ENCODE measurements around the gene KIAA0319L.
"Not testable (repeated sequence)": the region's sequence is repeated elsewhere in the genome, so short reads cannot be mapped to it uniquely, and the experiment has no call there.

KIAA0319L gene

DNA sequence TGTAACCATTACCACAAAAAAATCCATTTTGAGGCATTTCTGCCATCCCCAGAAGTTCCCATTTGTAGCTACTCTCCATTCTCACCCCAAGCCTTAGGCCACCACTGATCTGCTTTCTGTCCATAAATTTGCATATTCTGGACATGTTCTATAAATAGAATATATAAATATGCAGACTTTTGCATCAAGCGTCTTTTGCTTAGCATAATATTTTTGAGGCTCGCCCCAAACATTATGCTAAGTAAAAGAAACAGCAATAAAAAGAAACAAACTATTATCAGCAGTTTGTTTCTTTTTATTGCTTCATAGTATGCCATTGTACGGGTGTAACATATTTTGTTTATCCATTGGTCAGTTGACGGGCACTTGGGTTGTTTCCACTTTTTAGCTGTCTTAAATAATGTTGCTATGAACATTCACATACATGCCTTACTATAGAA, 23.8 kb upstream of the KIAA0319L start:
- no peak for DNase-seq (ENCODE audit: low read depth)
- no peak overlapping the region for H3K4me3 ChIP-seq (ENCODE audit: low read depth, low read length)
- TF ChIP-seq, protein P1, sequence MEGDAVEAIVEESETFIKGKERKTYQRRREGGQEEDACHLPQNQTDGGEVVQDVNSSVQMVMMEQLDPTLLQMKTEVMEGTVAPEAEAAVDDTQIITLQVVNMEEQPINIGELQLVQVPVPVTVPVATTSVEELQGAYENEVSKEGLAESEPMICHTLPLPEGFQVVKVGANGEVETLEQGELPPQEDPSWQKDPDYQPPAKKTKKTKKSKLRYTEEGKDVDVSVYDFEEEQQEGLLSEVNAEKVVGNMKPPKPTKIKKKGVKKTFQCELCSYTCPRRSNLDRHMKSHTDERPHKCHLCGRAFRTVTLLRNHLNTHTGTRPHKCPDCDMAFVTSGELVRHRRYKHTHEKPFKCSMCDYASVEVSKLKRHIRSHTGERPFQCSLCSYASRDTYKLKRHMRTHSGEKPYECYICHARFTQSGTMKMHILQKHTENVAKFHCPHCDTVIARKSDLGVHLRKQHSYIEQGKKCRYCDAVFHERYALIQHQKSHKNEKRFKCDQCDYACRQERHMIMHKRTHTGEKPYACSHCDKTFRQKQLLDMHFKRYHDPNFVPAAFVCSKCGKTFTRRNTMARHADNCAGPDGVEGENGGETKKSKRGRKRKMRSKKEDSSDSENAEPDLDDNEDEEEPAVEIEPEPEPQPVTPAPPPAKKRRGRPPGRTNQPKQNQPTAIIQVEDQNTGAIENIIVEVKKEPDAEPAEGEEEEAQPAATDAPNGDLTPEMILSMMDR (conservative IDR thresholded peaks at IDR 0.05; ENCODE audit: low read depth, low read length): no peak

DNA sequence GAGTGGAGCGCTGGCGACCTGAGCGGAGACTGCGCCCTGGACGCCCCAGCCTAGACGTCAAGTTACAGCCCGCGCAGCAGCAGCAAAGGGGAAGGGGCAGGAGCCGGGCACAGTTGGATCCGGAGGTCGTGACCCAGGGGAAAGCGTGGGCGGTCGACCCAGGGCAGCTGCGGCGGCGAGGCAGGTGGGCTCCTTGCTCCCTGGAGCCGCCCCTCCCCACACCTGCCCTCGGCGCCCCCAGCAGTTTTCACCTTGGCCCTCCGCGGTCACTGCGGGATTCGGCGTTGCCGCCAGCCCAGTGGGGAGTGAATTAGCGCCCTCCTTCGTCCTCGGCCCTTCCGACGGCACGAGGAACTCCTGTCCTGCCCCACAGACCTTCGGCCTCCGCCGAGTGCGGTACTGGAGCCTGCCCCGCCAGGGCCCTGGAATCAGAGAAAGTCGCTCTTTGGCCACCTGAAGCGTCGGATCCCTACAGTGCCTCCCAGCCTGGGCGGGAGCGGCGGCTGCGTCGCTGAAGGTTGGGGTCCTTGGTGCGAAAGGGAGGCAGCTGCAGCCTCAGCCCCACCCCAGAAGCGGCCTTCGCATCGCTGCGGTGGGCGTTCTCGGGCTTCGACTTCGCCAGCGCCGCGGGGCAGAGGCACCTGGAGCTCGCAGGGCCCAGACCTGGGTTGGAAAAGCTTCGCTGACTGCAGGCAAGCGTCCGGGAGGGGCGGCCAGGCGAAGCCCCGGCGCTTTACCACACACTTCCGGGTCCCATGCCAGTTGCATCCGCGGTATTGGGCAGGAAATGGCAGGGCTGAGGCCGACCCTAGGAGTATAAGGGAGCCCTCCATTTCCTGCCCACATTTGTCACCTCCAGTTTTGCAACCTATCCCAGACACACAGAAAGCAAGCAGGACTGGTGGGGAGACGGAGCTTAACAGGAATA, 20.1 kb upstream of the KIAA0319L start:
- TF ChIP-seq, protein P1 (conservative IDR thresholded peaks at IDR 0.05; ENCODE audit: low read depth, low read length): no peak
- no peak for DNase-seq (ENCODE audit: low read depth)
- H3K4me3 ChIP-seq (ENCODE audit: low read depth, low read length): peak overlapping the region; percentile 50

DNA sequence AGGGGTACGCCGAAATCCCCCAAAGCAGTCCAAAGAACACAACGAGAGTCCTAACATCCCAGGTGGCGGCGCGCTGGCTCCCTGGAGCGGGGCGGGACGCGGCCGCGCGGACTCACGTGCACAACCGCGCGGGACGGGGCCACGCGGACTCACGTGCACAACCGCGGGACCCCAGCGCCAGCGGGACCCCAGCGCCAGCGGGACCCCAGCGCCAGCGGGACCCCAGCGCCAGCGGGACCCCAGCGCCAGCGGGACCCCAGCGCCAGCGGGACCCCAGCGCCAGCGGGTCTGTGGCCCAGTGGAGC, 19.5 kb upstream of the KIAA0319L start:
- H3K4me3 ChIP-seq (ENCODE audit: low read depth, low read length); DNase-seq (ENCODE audit: low read depth): not testable (repeated sequence)

DNA sequence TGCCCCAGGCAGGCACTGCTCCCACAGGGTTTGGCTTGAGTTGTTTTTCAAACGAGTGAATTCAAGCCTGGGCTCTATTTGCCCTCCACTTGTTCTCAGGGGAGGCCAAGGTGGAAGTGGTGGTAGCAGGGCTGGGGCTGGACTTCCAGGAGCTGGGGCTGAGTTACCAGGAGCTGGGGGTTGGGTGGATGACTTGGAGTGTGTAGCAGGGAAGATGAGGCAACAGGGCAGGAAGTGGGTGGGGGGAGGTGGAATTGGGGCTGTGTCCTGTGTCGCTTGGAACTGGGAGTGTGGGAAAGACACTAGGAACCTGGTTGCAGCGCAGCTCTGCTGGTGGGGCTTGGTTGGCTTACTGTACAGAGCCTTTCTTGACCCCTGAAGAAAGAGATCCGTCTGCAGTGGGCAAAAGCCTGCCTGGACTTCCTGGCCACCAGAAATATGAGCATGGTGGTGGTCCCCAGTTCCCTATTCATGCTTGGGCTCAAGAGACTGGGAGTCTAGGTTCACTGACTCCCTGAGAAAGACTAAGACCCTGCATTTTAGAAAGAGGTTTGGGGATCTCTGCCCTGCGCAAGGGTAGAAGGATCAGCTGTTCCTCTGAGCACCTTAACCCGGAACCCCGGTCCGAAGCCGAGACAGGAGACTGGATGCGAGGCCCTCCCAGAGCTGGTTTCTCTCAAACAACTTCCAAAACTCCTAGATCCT, 19.0 kb upstream of the KIAA0319L start:
- no peak overlapping the region for H3K4me3 ChIP-seq (ENCODE audit: low read depth, low read length)
- no peak for DNase-seq (ENCODE audit: low read depth)
- TF ChIP-seq, protein P1 (conservative IDR thresholded peaks at IDR 0.05; ENCODE audit: low read depth, low read length): no peak

DNA sequence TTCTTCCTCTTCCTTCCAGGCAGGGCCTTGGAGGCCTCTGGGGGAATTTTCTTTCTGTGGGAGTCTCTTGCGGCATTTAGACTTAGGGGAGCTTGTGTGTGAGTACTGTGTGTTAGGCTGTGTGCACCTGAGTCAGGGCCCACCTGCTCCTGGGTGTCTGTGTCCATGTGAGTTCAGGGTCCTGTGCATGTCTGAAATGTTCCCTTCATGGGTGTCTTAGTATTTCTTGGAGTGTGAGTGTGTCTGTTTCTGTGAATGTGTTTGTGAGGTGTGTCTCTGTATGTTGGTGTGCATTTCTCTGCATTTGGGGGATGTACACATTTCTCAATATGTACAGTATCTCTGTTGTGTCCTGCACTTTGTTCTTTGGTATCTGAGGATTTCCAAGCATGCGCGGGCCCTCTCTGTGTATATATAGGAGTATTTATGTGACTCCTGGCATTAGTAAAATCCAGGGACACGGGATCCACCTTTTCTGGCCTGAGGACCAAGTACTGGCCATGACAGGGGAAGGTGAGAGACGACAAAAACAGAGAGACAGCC, 18.3 kb upstream of the KIAA0319L start:
- DNase-seq (ENCODE audit: low read depth): no peak
- no peak overlapping the region for H3K4me3 ChIP-seq (ENCODE audit: low read depth, low read length)
- TF ChIP-seq, protein P1 (conservative IDR thresholded peaks at IDR 0.05; ENCODE audit: low read depth, low read length): no peak

DNA sequence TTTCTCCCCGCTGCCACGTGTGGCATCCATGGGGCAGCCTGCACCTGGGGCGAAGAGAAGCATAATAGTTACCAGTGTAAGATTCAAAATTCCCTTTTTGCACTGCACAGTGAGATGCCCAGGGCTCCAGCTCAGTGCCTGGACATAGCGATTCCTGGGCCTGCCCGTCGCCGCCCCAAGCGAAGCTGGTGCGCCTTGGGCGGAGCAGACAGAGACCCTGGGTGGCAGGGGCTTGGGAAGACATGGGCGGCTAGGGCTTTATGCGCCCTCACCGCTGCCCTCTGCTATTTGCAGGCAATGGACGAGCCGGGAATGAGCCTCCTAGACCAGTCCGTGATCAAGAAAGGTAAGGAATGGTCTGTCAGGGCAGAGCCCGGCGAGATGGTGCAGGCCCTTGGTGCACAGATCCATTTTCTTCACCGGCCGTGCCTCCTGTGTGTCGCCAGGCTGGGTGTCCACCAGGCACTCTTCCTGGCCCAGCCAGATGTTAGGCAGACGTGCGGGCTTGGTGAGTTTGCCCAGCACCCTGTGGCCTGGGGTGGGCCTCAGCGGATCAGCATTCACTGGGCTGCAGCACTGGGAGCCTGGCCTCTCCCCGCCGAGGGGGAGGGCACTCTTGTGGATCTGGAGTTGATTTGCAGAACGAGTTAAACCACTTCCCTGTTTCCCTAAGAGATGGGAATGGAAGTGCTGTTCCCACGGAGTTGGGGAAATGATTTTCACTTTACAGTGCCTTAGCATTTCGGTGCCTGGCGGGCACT, 17.6 kb upstream of the KIAA0319L start:
- H3K4me3 ChIP-seq (ENCODE audit: low read depth, low read length): no peak overlapping the region
- DNase-seq (ENCODE audit: low read depth): no peak

More for the DNA sequence above, 17.6 kb upstream of the KIAA0319L start:
- TF ChIP-seq, protein P1 (conservative IDR thresholded peaks at IDR 0.05; ENCODE audit: low read depth, low read length): no peak

Data from choroid plexus epithelial cell (primary cell).